Measurements from ENCODE around the gene ATG3.

ATG3 gene

GRCh38 chr3:112561734-112562529, at the start of gene ATG3, which contains the start of gene SLC35A5 (continued):
- TF ChIP-seq ZBTB6 (tag by site-specific recombination; IDR thresholded peaks at IDR 0.05) (no peak), EGR2 (tag by site-specific recombination; IDR thresholded peaks at IDR 0.05; ENCODE audit: low read depth) (peak; percentile 38; the same call in 1 of the 2 replicates), ZNF707 (tag by site-specific recombination; IDR thresholded peaks at IDR 0.05) (no peak), ZNF169 (tag by site-specific recombination; IDR thresholded peaks at IDR 0.05) (no peak), ZNF37A (tag by site-specific recombination; IDR thresholded peaks at IDR 0.05) (no peak), ZNF830 (tag by site-specific recombination; IDR thresholded peaks at IDR 0.05; ENCODE audit: low read depth) (no peak), OSR2 (tag by site-specific recombination; IDR thresholded peaks at IDR 0.05) (0 out of 2 replicates have a peak, but pooled peaks have one; percentile 15), ZNF514 (tag by site-specific recombination; IDR thresholded peaks at IDR 0.05) (no peak), ZNF239 (tag by site-specific recombination; IDR thresholded peaks at IDR 0.05) (no peak), ZNF624 (tag by site-specific recombination; IDR thresholded peaks at IDR 0.05) (no peak), ZNF596 (tag by site-specific recombination; IDR thresholded peaks at IDR 0.05) (peak; percentile 71), ZNF404 (tag by site-specific recombination; IDR thresholded peaks at IDR 0.05) (no peak), PATZ1 (tag by site-specific recombination; IDR thresholded peaks at IDR 0.05) (peak; percentile 80), SALL2 (tag by site-specific recombination; IDR thresholded peaks at IDR 0.05; ENCODE audit: borderline replicate concordance) (no peak), HOXA7 (CRISPR knock-in tag; IDR thresholded peaks at IDR 0.05; ENCODE audit: borderline replicate concordance) (no peak), ZNF433 (tag by site-specific recombination; IDR thresholded peaks at IDR 0.05; ENCODE audit: low read depth) (no peak), AEBP2 (tag by site-specific recombination; IDR thresholded peaks at IDR 0.05; ENCODE audit: borderline replicate concordance) (no peak), ZBTB8A (tag by site-specific recombination; IDR thresholded peaks at IDR 0.05) (peak; percentile 88), ZNF488 (tag by site-specific recombination; IDR thresholded peaks at IDR 0.05) (no peak), SCRT2 (tag by site-specific recombination; IDR thresholded peaks at IDR 0.05) (no peak), ZNF677 (tag by site-specific recombination; IDR thresholded peaks at IDR 0.05) (no peak), ZNF645 (tag by site-specific recombination; IDR thresholded peaks at IDR 0.05) (no peak), ZNF626 (tag by site-specific recombination; IDR thresholded peaks at IDR 0.05) (no peak), ZNF548 (tag by site-specific recombination; IDR thresholded peaks at IDR 0.05) (no peak), KLF17 (tag by site-specific recombination; IDR thresholded peaks at IDR 0.05) (0 out of 2 replicates have a peak, but pooled peaks have one; percentile 55), ZNF747 (tag by site-specific recombination; IDR thresholded peaks at IDR 0.05) (no peak), ZNF510 (tag by site-specific recombination; IDR thresholded peaks at IDR 0.05; ENCODE audit: insufficient replicate concordance) (no peak), ZNF560 (tag by site-specific recombination; IDR thresholded peaks at IDR 0.05; ENCODE audit: borderline replicate concordance) (no peak), SCRT1 (tag by site-specific recombination; IDR thresholded peaks at IDR 0.05; ENCODE audit: borderline replicate concordance) (no peak)
